A549 (cell line): Measurements from ENCODE around the gene TMEM121B.

Experiments used
- CHD4 ChIP-seq: fragments of 200-600 bp; sonication (generic); IDR thresholded peaks from 2 replicates; pipeline ENCODE4 v1.6.1; 2016; ENCODE audit warnings: antibody characterized with exemption, mild to moderate bottlenecking, borderline replicate concordance
- JUN ChIP-seq, 2 experiments: fragments of >200 bp; sonication (Bioruptor Twin); formaldehyde crosslinking; IDR thresholded peaks; 2 replicates in 1 of 2; 3 replicates in 1 of 2; pipeline ENCODE4 v1.6.1; 2016 to 2017
- JUNB ChIP-seq: fragments of >200 bp; sonication (Bioruptor Twin); formaldehyde crosslinking; IDR thresholded peaks from 2 replicates; pipeline ENCODE4 v1.6.1; 2016
- KDM5A ChIP-seq: fragments of 200-600 bp; sonication (generic); IDR thresholded peaks from 2 replicates; pipeline ENCODE4 v1.6.1; 2016; ENCODE audit warnings: antibody characterized with exemption, mild to moderate bottlenecking
- MAFK ChIP-seq: fragments of 450-650 bp; IDR thresholded peaks from 2 replicates; pipeline ENCODE4 v1.6.1; 2014; ENCODE audit not compliant: partially characterized antibody
- NPAS2 ChIP-seq: fragments of 250-450 bp; sonication (Bioruptor Pico); IDR thresholded peaks from 2 replicates; pipeline ENCODE4 v1.8.0; 2022; ENCODE audit warnings: mild to moderate bottlenecking, moderate library complexity, borderline replicate concordance
- POLR2AphosphoS2 ChIP-seq: conservative IDR thresholded peaks from 2 replicates; pipeline ENCODE4 v1.6.1; 2012; ENCODE audit warnings: low read length, improper control_type of control experiment, inconsistent platforms
- RAD21 ChIP-seq, 2 experiments: fragments of >200 bp in 1 of 2; sonication (Bioruptor Twin) in 1 of 2; formaldehyde crosslinking in 1 of 2; IDR thresholded peaks in 1 of 2; conservative IDR thresholded peaks in 1 of 2; 2 replicates in 1 of 2; 3 replicates in 1 of 2; pipeline ENCODE4 v1.6.1; 2012 to 2018; ENCODE audit warnings: inconsistent platforms in 1 of 2
- SREBF2 ChIP-seq: fragments of 450-650 bp; IDR thresholded peaks from 2 replicates; pipeline ENCODE4 v1.6.1; 2014; ENCODE audit warnings: mild to moderate bottlenecking, moderate library complexity
- ZSCAN20 ChIP-seq: fragments of 250-450 bp; sonication (Bioruptor Pico); IDR thresholded peaks from 2 replicates; pipeline ENCODE4 v1.8.0; 2022; ENCODE audit warnings: mild to moderate bottlenecking, moderate library complexity
- TF ChIP-seq, protein P1 (sequence below): fragments of >200 bp; sonication (Bioruptor Twin); formaldehyde crosslinking; IDR thresholded peaks from 3 replicates; pipeline ENCODE4 v1.5.1; 2016
- TF ChIP-seq, protein P2 (sequence below): IDR thresholded peaks from 2 replicates; pipeline ENCODE4 v1.6.1; 2012
- TF ChIP-seq, protein P3 (sequence below): fragments of >200 bp; sonication (Bioruptor Twin); formaldehyde crosslinking; IDR thresholded peaks from 3 replicates; pipeline ENCODE4 v1.6.1; 2016

DNA sequence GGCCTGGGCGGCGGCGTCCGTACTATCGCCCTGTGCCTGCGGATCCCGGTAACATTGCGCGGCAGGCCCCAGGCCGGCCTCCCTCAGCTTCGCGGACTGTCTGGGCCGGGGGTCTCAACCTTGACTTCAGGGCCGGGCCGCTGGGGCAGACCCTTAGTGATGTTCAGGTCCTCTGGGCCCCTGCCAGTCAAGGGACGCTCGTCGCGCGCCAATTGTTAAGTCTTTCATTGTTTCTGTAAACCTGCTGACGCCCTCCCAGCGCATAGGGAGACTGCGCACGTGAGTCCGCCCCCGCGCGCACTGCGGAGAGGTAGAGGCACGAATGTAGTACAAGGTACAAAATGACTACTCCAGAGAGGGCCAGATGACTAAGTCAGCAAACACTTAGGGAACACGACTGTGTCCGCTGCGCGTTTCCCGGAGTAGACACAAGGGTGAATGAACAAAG lies 38.4 kb upstream of the TMEM121B start:
- TF ChIP-seq, protein P1, sequence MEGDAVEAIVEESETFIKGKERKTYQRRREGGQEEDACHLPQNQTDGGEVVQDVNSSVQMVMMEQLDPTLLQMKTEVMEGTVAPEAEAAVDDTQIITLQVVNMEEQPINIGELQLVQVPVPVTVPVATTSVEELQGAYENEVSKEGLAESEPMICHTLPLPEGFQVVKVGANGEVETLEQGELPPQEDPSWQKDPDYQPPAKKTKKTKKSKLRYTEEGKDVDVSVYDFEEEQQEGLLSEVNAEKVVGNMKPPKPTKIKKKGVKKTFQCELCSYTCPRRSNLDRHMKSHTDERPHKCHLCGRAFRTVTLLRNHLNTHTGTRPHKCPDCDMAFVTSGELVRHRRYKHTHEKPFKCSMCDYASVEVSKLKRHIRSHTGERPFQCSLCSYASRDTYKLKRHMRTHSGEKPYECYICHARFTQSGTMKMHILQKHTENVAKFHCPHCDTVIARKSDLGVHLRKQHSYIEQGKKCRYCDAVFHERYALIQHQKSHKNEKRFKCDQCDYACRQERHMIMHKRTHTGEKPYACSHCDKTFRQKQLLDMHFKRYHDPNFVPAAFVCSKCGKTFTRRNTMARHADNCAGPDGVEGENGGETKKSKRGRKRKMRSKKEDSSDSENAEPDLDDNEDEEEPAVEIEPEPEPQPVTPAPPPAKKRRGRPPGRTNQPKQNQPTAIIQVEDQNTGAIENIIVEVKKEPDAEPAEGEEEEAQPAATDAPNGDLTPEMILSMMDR, result no peak
- TF ChIP-seq KDM5A (no peak), MAFK (no peak), JUNB (no peak), CHD4 (no peak), POLR2AphosphoS2 (no peak), NPAS2 (CRISPR knock-in tag) (no peak), JUN (IDR thresholded peaks at IDR 0.05) (no peak; a peak in 1 of 5 replicates), SREBF2 (no peak), ZSCAN20 (CRISPR knock-in tag) (no peak), RAD21 (conservative IDR thresholded peaks at IDR 0.05 in 1 of 2, IDR thresholded peaks at IDR 0.05 in 1 of 2) (no peak)
- TF ChIP-seq, protein P2, sequence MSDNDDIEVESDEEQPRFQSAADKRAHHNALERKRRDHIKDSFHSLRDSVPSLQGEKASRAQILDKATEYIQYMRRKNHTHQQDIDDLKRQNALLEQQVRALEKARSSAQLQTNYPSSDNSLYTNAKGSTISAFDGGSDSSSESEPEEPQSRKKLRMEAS, result no peak; the same call in 1 of the 2 replicates
- TF ChIP-seq, protein P3, sequence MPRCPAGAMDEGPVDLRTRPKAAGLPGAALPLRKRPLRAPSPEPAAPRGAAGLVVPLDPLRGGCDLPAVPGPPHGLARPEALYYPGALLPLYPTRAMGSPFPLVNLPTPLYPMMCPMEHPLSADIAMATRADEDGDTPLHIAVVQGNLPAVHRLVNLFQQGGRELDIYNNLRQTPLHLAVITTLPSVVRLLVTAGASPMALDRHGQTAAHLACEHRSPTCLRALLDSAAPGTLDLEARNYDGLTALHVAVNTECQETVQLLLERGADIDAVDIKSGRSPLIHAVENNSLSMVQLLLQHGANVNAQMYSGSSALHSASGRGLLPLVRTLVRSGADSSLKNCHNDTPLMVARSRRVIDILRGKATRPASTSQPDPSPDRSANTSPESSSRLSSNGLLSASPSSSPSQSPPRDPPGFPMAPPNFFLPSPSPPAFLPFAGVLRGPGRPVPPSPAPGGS, result no peak
